GM12873 (cell line): Measurements from ENCODE around the gene DNMBP.
A peak's percentile ranks its signal among the peaks of the same experiment; 100 is the strongest.

Experiments
- TF ChIP-seq, protein P1 (sequence below): IDR thresholded peaks from 2 replicates; pipeline ENCODE4 v1.5.1; 2012; ENCODE audit warnings: low read depth, mild to moderate bottlenecking, moderate library complexity, low read length, control low read depth; ENCODE audit not compliant: insufficient read depth; ENCODE audit errors: missing control alignments

Gene DNMBP

GRCh38 chr10:100009793-100010676 lies at the start of gene DNMBP:
Gene DNMBP, minus strand, starts transcription at chr10:100009947. Its CDS starts 37,823 bp downstream, at chr10:99972124.
- TF ChIP-seq, protein P1, sequence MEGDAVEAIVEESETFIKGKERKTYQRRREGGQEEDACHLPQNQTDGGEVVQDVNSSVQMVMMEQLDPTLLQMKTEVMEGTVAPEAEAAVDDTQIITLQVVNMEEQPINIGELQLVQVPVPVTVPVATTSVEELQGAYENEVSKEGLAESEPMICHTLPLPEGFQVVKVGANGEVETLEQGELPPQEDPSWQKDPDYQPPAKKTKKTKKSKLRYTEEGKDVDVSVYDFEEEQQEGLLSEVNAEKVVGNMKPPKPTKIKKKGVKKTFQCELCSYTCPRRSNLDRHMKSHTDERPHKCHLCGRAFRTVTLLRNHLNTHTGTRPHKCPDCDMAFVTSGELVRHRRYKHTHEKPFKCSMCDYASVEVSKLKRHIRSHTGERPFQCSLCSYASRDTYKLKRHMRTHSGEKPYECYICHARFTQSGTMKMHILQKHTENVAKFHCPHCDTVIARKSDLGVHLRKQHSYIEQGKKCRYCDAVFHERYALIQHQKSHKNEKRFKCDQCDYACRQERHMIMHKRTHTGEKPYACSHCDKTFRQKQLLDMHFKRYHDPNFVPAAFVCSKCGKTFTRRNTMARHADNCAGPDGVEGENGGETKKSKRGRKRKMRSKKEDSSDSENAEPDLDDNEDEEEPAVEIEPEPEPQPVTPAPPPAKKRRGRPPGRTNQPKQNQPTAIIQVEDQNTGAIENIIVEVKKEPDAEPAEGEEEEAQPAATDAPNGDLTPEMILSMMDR = peak; percentile 55

- TF ChIP-seq, protein P1 = no peak
These were observed 48.2 kb upstream of the DNMBP start for GRCh38 chr10:100057948-100058347.

DNA sequence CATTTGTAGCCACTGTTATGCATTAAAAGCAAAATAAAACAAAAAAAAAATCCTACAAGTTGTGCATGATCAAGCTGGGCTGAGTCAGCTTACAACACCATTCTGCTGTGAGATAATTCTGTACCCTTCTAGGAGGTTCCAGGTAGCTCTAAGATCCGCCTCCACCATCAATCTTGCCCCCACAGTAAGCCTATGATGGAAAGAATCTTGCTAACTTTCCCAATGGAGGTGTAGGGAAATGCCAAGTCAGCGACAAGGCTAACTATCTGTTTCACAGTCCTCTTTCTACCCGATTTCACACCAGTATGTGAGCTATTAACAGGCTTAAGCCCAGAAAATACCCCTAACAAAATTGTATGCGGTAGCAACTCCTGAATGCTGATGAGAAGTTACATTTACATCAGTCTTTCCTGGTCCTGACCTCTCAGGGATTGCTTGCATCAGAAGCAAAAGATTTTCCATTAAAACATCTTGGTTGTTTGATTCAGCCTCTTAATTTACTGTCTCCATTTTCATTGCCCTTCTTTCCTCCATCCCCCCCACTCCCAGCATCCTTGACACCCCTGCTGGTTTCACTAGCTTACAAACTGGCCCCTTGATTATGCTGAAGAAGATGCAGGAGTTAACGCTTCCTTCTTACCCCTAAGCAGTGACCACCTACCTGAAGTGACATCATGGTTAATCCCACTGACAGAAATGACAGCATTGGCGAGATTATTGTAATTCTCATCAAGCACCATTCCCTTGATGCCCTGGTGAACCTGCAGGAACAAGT lies 44.1 kb upstream of the DNMBP start:
- TF ChIP-seq, protein P1 = no peak

DNA sequence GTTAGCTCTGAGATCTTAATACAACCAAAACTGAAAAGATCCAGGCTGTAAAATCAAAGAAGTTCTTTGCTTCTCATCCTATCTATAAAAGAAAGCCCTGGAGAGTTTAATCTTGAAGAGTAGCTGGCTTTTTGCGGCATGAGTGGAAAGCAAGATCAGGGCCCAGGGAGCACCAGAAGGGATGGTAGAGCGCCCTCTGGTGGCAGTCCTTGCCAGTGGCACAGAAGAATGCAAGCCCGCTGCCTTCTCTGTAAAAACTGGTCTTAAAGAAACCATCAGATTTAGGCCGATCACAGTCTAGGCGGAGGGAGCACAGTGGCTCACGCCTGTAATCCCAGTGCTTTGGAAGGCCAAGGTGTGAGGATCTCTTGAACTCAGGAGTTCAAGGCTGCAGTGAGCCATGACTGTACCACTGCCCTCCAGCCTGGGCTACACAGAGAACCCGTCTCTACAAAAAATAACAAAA lies 36.3 kb upstream of the DNMBP start:
- TF ChIP-seq, protein P1 = peak; percentile 96

- TF ChIP-seq, protein P1 = no peak
These were observed 35.8 kb upstream of the DNMBP start for GRCh38 chr10:100045592-100045991.

- TF ChIP-seq, protein P1 = no peak
These were observed 34.0 kb upstream of the DNMBP start for GRCh38 chr10:100043796-100044195.

- TF ChIP-seq, protein P1 = no peak
These were observed 33.6 kb upstream of the DNMBP start for GRCh38 chr10:100043344-100043743.
